RWPE2 (cell line): ENCODE data around the gene DPF3.

Experiments used
- ATAC-seq: fragments of 200-7000 bp; cut with Tn5 transposase; 3 replicates; pipeline ENCODE4 v1.9.1; 2021; ENCODE audit warnings: low read depth
- DNase-seq: peaks from one replicate; pipeline ENCODE4 v3.0.0-alpha.2; 2020; ENCODE audit warnings: low spot score
- H3K27ac ChIP-seq: fragments of 450-650 bp; 2 replicates; pipeline ENCODE4 v1.5.1; 2017; ENCODE audit warnings: mild to moderate bottlenecking; ENCODE audit not compliant: poor library complexity, severe bottlenecking
- H3K27me3 ChIP-seq: fragments of 250-450 bp; sonication (Bioruptor Pico); 2 replicates; pipeline ENCODE4 v1.5.1; 2021; ENCODE audit warnings: mild to moderate bottlenecking, moderate library complexity; ENCODE audit not compliant: insufficient read depth, poor library complexity, severe bottlenecking
- H3K36me3 ChIP-seq: fragments of 250-450 bp; sonication (Bioruptor Pico); 2 replicates; pipeline ENCODE4 v1.5.1; 2020; ENCODE audit warnings: low read depth, mild to moderate bottlenecking, moderate library complexity
- H3K4me1 ChIP-seq: fragments of 250-450 bp; sonication (Bioruptor Pico); 2 replicates; pipeline ENCODE4 v1.5.1; 2021; ENCODE audit warnings: mild to moderate bottlenecking, moderate library complexity; ENCODE audit not compliant: insufficient read depth, poor library complexity, severe bottlenecking
- H3K4me3 ChIP-seq: fragments of 250-450 bp; sonication (Bioruptor Pico); 2 replicates; pipeline ENCODE4 v1.5.1; 2021; ENCODE audit warnings: mild to moderate bottlenecking, moderate library complexity; ENCODE audit not compliant: severe bottlenecking
- H3K9me3 ChIP-seq: fragments of 250-450 bp; sonication (Bioruptor Pico); 2 replicates; pipeline ENCODE4 v1.5.1; 2021; ENCODE audit warnings: mild to moderate bottlenecking, moderate library complexity; ENCODE audit not compliant: severe bottlenecking
- CTCF ChIP-seq: fragments of 450-650 bp; IDR thresholded peaks from one replicate; pipeline ENCODE4 v1.5.1; 2017; ENCODE audit warnings: mild to moderate bottlenecking, moderate library complexity; ENCODE audit not compliant: poor library complexity, severe bottlenecking

DPF3 gene

GRCh38 chr14:72600551-72601330 lies 293.2 kb downstream of the DPF3 start:
- DNase-seq (no peak), ATAC-seq (no peak; the same call in 2 of the 3 replicates)
- no peak for TF ChIP-seq CTCF
- H3K36me3 ChIP-seq, result no peaks in the 10 kb centered on the region
- H3K4me1 ChIP-seq, result no peaks in the 10 kb centered on the region
- no peaks in the 10 kb centered on the region for H3K27me3 ChIP-seq
- H3K9me3 ChIP-seq, result no peaks in the 10 kb centered on the region
- H3K27ac ChIP-seq, result no peak overlapping the region
- H3K4me3 ChIP-seq, result no peak overlapping the region

- TF ChIP-seq CTCF, result no peak
- no peaks in the 10 kb centered on the region for H3K36me3 ChIP-seq
- no peaks in the 10 kb centered on the region for H3K27me3 ChIP-seq
- no peaks in the 10 kb centered on the region for H3K9me3 ChIP-seq
- no peak overlapping the region for H3K27ac ChIP-seq
- no peak for ATAC-seq
- no peak for DNase-seq
- no peaks in the 10 kb centered on the region for H3K4me1 ChIP-seq
- no peak overlapping the region for H3K4me3 ChIP-seq
Observed at GRCh38 chr14:72599579-72600470, 294.1 kb downstream of the DPF3 start.

- ATAC-seq (no peak), DNase-seq (no peak)
- no peak overlapping the region for H3K27ac ChIP-seq
- no peaks in the 10 kb centered on the region for H3K36me3 ChIP-seq
- TF ChIP-seq CTCF, result no peak
- no peaks in the 10 kb centered on the region for H3K4me1 ChIP-seq
- H3K4me3 ChIP-seq, result no peak overlapping the region
- no peaks in the 10 kb centered on the region for H3K9me3 ChIP-seq
- H3K27me3 ChIP-seq, result no peaks in the 10 kb centered on the region
Observed at GRCh38 chr14:72598306-72598705, 295.6 kb downstream of the DPF3 start.

GRCh38 chr14:72597252-72598233 lies 296.4 kb downstream of the DPF3 start:
- no peaks in the 10 kb centered on the region for H3K9me3 ChIP-seq
- DNase-seq (no peak), ATAC-seq (no peak)
- H3K36me3 ChIP-seq, result no peaks in the 10 kb centered on the region
- no peak overlapping the region for H3K4me3 ChIP-seq
- H3K4me1 ChIP-seq, result no peaks in the 10 kb centered on the region
- no peak overlapping the region for H3K27ac ChIP-seq
- no peak for TF ChIP-seq CTCF
- H3K27me3 ChIP-seq, result no peaks in the 10 kb centered on the region
